Lower lobe of right lung (tissue), 2 donors: Measurements from ENCODE around the gene MAPK12. TPM values are rescaled to one million over a fixed set of nuclear protein-coding genes. Genes with fewer than 3 reads are reported as not detected.

Experiments used
- ATAC-seq, 2 donors: fragments of 200-7000 bp; cut with Tn5 transposase; one replicate each; pipeline ENCODE4 v1.9.1; 2020 to 2022; ENCODE audit warnings: mild to moderate bottlenecking in 2 of 2, moderate library complexity in 2 of 2
- DNase-seq: peaks from one replicate; pipeline ENCODE4 v3.0.0-alpha.2; 2020
- H3K27ac ChIP-seq: fragments of 200-600 bp; one replicate; pipeline ENCODE4 v1.8.0; 2022
- H3K27me3 ChIP-seq: fragments of 200-600 bp; one replicate; pipeline ENCODE4 v1.8.0; 2022; ENCODE audit warnings: low read depth
- H3K36me3 ChIP-seq: fragments of 200-600 bp; one replicate; pipeline ENCODE4 v1.8.0; 2022; ENCODE audit warnings: mild to moderate bottlenecking
- H3K4me1 ChIP-seq: fragments of 200-600 bp; one replicate; pipeline ENCODE4 v1.8.0; 2022
- H3K4me3 ChIP-seq: fragments of 200-600 bp; one replicate; pipeline ENCODE4 v1.8.0; 2022; ENCODE audit warnings: mild to moderate bottlenecking
- H3K9me3 ChIP-seq: fragments of 200-600 bp; one replicate; pipeline ENCODE4 v1.8.0; 2022
- intact Hi-C: fragments of 100-400 bp; cut with DNase I; formaldehyde crosslinking; loops from one replicate; pipeline ENCODE4 v1.11.0; 2022
- total RNA-seq: library from RNA; stranded (reverse); fragmentation: NEBNext Ultra II Directional; extraction: Animal tissue kit (Norgen Biotek cat#: 25700); gene quantifications from one replicate; pipeline ENCODE4 v1.2.1, GENCODE V29; 2021
- TF ChIP-seq, protein P1 (sequence below): fragments of 200-600 bp; IDR thresholded peaks from one replicate; pipeline ENCODE4 v1.8.0; 2022; ENCODE audit warnings: antibody characterized with exemption, mild to moderate bottlenecking
- donor health status: DM: no; HTN: yes; CAD: no; lungs with severe emphysema.

MAPK12 gene
- total RNA-seq, 1 donor from 2014 or later: 11.9 TPM

DNA sequence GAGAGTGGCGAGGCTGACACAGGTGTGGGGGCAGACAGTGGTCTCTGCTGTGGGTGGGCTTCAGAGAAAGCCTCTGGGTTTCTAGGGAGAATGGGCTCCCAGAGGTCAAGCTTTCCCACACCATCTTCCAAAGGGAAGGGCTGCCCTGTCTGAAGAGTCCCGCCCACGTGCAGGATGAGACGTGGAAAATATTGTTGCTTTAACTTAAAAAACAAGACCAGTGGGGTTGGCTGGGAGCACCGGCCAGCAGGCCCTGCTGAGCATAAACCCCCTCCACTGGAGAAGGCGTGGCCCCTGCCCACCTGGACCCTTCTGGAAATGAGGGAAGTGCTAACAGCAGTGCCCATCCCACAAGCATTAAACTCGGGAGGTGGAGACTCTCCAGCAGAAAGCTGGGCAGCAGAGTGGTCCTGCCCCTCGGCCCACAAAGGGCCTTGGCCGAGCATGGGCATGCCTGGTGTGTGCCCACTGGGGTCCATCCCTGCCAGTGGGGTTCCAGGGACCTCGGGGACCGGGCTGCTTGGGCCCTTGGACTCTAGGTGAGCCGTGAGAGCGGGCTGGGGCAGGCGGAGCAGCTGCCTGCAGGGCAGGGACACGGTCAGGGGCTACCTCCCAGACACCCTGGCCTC is 45.3 kb downstream of the MAPK12 start:
- H3K9me3 ChIP-seq: no peaks in the 10 kb centered on the region
- TF ChIP-seq, protein P1, sequence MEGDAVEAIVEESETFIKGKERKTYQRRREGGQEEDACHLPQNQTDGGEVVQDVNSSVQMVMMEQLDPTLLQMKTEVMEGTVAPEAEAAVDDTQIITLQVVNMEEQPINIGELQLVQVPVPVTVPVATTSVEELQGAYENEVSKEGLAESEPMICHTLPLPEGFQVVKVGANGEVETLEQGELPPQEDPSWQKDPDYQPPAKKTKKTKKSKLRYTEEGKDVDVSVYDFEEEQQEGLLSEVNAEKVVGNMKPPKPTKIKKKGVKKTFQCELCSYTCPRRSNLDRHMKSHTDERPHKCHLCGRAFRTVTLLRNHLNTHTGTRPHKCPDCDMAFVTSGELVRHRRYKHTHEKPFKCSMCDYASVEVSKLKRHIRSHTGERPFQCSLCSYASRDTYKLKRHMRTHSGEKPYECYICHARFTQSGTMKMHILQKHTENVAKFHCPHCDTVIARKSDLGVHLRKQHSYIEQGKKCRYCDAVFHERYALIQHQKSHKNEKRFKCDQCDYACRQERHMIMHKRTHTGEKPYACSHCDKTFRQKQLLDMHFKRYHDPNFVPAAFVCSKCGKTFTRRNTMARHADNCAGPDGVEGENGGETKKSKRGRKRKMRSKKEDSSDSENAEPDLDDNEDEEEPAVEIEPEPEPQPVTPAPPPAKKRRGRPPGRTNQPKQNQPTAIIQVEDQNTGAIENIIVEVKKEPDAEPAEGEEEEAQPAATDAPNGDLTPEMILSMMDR: no peak
- no peak for ATAC-seq
- intact Hi-C loops: no loop called here
- no peak overlapping the region for H3K4me3 ChIP-seq
- H3K27me3 ChIP-seq: no peaks in the 10 kb centered on the region
- peaks cover 91% of the 10 kb centered on the region for H3K36me3 ChIP-seq
- H3K4me1 ChIP-seq: peaks cover 6% of the 10 kb centered on the region
- H3K27ac ChIP-seq: no peak overlapping the region
- peak; percentile 36 for DNase-seq

DNA sequence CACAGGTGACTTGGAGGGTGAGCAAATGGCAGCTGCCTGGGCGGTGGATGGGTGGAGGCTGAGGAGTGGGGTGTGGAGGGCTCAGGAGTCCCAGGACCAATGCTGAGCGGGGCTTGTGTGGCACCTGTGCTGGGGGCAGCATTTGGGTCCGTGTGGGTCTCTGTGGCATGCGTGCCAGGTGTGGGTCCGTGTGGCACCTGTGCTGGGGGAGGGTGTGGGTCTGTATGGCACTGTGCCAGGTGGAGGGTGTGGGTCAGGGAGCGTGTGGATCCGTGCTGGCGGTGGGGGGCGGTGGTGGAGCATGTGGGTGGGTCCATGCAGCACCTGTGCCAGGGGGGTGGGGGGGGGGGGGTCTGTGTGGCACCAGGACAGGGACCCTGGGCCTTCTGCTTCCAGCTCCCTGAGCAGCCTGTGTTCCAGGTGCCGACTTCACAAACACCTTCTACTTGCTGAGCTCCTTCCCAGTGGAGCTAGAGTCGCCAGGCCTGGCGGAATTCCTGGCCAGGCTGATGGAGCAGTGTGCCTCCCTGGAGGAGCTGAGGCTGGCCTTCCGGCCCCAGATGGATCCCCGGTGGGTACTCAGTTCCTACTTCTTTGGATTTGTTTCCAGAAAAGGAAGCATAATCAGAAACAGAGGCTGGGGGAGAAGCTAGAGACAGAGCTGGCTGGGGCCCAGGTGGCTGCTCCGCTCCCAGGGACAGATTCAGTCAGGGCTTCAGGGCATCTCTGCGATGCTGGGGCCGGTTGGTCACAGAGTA is 46.0 kb downstream of the MAPK12 start:
- Histone ChIP-seq H3K4me3 (no peak overlapping the region), H3K27me3 (no peaks in the 10 kb centered on the region), H3K4me1 (peaks cover 6% of the 10 kb centered on the region), H3K36me3 (peaks cover 91% of the 10 kb centered on the region), H3K27ac (no peak overlapping the region), H3K9me3 (no peaks in the 10 kb centered on the region)
- DNase-seq (peak; percentile 38), ATAC-seq (no peak)
- intact Hi-C loops: no loop called here
- TF ChIP-seq, protein P1: no peak

DNA sequence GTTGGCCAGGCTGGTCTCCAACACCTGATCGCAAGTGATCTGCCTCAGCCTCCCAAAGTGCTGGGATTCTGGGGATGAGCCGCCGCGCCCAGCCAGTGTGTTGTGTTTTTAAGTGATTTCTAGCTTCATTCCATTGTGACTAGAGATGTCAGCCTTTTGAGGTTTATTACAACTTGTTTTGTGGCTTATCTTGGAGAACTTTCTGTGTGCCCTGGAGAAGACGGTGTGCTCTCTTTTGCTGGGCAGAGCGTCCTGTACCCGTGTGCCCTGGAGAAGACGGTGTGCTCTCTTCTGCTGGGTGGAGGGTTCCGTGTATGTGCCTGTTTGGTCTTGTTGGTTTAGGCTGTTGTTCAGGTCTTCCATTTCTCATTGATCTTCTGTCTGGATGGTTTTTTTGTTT is 48.2 kb downstream of the MAPK12 start:
- intact Hi-C loops: no loop called here
- peaks cover 98% of the 10 kb centered on the region for H3K36me3 ChIP-seq
- ATAC-seq: no peak

DNA sequence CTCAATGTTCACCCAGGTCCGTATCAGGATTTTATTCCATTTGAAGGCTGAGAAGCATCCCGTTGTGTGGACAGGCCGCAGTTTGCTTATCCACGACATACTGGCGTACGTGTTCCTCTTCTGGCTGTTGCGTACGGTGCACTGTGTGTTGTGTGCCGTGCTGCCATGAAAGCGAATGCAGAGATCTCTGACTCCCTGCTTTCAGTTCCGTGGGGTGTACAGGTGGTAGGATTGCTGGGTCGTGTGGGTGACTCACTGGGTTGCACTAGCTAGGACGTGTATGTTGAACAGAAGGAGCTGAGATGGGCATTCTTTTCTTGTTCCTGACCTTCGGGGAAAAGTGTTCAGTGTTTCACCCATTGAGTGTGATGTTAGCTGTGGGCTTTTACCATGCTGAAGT is 50.3 kb downstream of the MAPK12 start:
- H3K36me3 ChIP-seq: peaks cover 98% of the 10 kb centered on the region
- H3K9me3 ChIP-seq: no peaks in the 10 kb centered on the region

More for the DNA sequence above, 48.2 kb downstream of the MAPK12 start:
- no peak for DNase-seq
- H3K9me3 ChIP-seq: no peaks in the 10 kb centered on the region
- TF ChIP-seq, protein P1: no peak
- no peak overlapping the region for H3K4me3 ChIP-seq
- no peaks in the 10 kb centered on the region for H3K27me3 ChIP-seq
- H3K27ac ChIP-seq: no peak overlapping the region
- no peaks in the 10 kb centered on the region for H3K4me1 ChIP-seq

DNA sequence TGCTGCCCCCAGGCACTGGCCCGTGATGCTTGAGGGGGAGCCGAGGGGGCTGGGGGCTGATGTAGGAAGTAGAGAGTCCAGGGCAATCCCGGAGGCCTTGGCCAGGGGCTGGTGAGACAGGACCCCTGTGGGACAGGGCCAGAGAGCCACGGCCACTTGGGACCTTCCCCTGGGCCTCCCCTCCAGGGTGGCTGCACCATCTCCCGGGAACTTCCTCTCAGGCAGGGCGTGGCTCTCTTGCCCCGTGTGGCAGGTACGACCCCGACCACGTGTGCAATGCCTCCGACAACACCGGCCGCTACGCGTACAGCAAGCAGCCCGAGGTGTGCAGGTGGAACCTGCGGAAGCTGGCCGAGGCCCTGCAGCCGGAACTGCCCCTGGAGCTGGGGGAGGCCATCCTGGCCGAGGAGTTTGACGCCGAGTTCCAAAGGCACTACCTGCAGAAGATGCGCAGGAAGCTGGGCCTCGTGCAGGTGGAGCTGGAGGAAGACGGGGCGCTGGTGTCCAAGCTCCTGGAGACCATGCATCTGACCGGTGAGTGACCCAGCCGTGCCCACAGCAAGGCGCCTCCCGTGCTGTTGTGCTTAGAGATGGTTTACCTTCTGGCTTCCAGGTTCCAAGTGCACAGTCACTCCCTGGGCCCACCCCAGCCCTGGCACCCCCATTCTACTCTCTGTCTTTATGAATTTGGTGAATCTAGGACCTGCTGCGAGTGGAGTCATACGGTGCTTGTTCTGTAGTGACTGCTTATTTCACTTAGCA is 50.9 kb downstream of the MAPK12 start:
- Histone ChIP-seq H3K9me3 (no peaks in the 10 kb centered on the region), H3K36me3 (peaks cover 97% of the 10 kb centered on the region), H3K4me1 (peaks cover 14% of the 10 kb centered on the region), H3K27ac (no peak overlapping the region), H3K4me3 (no peak overlapping the region), H3K27me3 (no peaks in the 10 kb centered on the region)
- intact Hi-C loops: no loop called here
- DNase-seq (peak; percentile 48), ATAC-seq (peak in 1 of 2 donors; percentile 4)
- TF ChIP-seq, protein P1: no peak

More for the DNA sequence above, 50.3 kb downstream of the MAPK12 start:
- Histone ChIP-seq H3K27me3 (no peaks in the 10 kb centered on the region), H3K4me3 (no peak overlapping the region), H3K27ac (no peak overlapping the region), H3K4me1 (peaks cover 14% of the 10 kb centered on the region)
- TF ChIP-seq, protein P1: no peak
- intact Hi-C loops: no loop called here
- no peak for ATAC-seq
- no peak for DNase-seq
